Measurements from ENCODE around the gene TSSC4.

Gene TSSC4

GRCh38 chr11:2387266-2387987 is 13.1 kb upstream of the TSSC4 start:
- DNase-seq: no peak

GRCh38 chr11:2388431-2389376 is 11.8 kb upstream of the TSSC4 start:
- no peak for DNase-seq

GRCh38 chr11:2389377-2390026 is 11.0 kb upstream of the TSSC4 start:
- no peak for DNase-seq

GRCh38 chr11:2390091-2390724 is 10.3 kb upstream of the TSSC4 start:
- no peak for DNase-seq

GRCh38 chr11:2390725-2391151 is 9.8 kb upstream of the TSSC4 start:
- no peak for DNase-seq

DNA sequence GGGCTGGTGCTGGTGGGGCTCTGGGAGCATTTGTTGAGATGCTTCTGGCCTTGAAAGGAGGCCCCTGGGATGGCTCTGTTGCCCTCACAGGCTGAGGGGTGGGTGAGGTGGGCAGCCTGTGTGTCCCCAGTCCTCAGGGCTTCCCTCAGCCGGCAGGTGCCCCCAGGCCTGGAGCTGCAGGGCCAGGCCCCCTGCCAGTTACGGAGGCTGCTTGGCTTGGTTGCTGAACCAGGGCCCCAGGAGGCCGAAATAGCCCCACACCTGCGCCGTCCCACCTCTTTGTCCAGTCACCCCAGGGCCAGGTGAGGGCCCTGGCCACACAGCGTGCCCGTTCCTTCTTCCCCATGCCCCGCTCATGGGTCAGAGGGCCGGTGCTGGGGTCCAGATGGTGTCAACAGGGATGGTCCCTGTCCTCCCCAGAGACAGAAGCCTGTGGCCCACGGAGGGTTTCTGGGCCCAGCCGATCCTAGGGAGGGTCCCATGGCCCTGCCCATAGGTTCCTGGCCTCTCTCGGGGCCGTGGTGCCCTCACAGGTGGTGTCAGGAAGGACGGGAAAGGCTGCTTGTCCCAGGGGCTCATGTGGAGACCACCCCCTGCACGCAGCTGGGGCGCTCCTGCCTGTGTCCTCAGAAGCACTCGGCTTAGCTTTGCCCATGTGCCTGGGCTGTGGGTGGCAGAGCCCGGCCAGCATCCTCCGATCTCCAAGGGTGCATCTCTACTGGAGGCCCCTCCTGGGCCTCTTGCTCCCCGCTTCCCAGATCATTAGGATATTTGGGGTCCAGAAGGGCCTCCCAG is 9.2 kb upstream of the TSSC4 start:
- no peak for DNase-seq

GRCh38 chr11:2392241-2392959 is 8.2 kb upstream of the TSSC4 start:
- DNase-seq: no peak

- DNase-seq: no peak
These were observed 7.3 kb upstream of the TSSC4 start for GRCh38 chr11:2393111-2393868.

- DNase-seq: no peak
These were observed 6.4 kb upstream of the TSSC4 start for GRCh38 chr11:2393941-2394817.

GRCh38 chr11:2394818-2395105 is 5.8 kb upstream of the TSSC4 start:
- DNase-seq: no peak

DNA sequence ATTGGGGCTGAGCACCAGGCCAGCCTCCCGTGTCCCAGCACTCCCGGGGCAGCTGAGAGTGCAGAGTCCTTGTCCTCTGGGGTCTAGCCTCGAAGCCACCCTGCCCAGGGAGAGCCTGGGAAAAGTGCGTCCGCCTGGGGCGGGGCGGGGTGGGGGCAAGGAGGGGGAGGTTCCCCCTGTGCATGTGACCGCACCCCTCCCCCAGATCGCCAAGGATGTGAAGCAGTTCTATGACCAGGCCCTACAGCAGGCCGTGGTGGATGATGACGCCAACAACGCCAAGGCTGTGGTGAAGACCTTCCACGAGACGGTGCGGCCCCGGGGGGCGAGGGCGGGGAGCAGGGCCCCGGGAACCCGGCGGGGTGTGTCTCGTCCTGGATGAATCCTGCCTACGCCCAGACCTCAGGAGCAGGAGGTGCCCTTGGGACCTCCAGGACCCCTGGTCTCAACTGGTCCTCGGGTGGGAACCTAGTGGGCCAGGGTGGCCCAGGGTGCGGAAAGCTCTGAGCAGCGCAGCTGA is 5.3 kb upstream of the TSSC4 start:
- DNase-seq: no peak

DNA sequence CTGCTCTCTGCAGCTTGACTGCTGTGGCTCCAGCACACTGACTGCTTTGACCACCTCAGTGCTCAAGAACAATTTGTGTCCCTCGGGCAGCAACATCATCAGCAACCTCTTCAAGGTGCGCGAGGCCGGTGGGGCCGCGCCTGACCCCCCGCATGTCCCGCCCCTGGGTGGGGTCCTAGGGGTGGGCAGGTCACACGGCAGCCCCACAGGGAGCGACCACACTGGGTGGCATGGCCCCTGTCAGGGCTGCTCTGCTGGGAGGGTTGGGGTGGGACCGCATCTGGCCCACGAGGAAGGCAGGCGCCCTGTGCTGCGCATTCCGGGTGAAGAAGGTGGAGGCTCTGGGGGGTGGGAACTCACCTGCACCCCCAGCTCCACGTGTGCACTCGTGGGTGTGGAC is 4.7 kb upstream of the TSSC4 start:
- DNase-seq: no peak

GRCh38 chr11:2396471-2396870 is 4.1 kb upstream of the TSSC4 start:
- DNase-seq: no peak

- no peak for DNase-seq
These were observed 3.5 kb upstream of the TSSC4 start for GRCh38 chr11:2397005-2397404.

GRCh38 chr11:2398664-2399355 is 1.7 kb upstream of the TSSC4 start:
- no peak for DNase-seq

- no peak for DNase-seq
These were observed 972 bp upstream of the TSSC4 start for GRCh38 chr11:2399488-2400068.

- DNase-seq: no peak
These were observed 349 bp downstream of the TSSC4 start for GRCh38 chr11:2400762-2401435.

GRCh38 chr11:2401436-2401984 is 960 bp downstream of the TSSC4 start:
- DNase-seq: no peak
